Measurements from ENCODE around the gene IL16.
A peak's percentile ranks its signal among the peaks of the same experiment; 100 is the strongest.

IL16 gene

GRCh38 chr15:81261172-81261811, 64.6 kb downstream of the IL16 start:
- Histone ChIP-seq H3K9ac (ENCODE audit: low read depth, low read length) (no peak overlapping the region), H3K36me3 (ENCODE audit: insufficient read depth, low read length) (no peaks in the 10 kb centered on the region), H3K4me2 (ENCODE audit: low read length) (no peak overlapping the region), H3K4me3 (ENCODE audit: low read length) (no peak overlapping the region), H3K9me3 (replicated peaks; ENCODE audit: low read length) (no peaks in the 10 kb centered on the region), H3K4me1 (ENCODE audit: control insufficient read depth, insufficient read depth, low read length) (peaks cover 5% of the 10 kb centered on the region), H3K27me3 (ENCODE audit: control insufficient read depth, insufficient read depth, low read length) (peaks cover 14% of the 10 kb centered on the region)

GRCh38 chr15:81263477-81263876, 66.8 kb downstream of the IL16 start:
- no peak overlapping the region for H3K4me2 ChIP-seq (ENCODE audit: low read length)
- H3K36me3 ChIP-seq (ENCODE audit: insufficient read depth, low read length) = no peaks in the 10 kb centered on the region
- H3K27me3 ChIP-seq (ENCODE audit: control insufficient read depth, insufficient read depth, low read length) = peaks cover 18% of the 10 kb centered on the region
- H3K9me3 ChIP-seq (replicated peaks; ENCODE audit: low read length) = no peaks in the 10 kb centered on the region
- H3K4me1 ChIP-seq (ENCODE audit: control insufficient read depth, insufficient read depth, low read length) = peaks cover 5% of the 10 kb centered on the region
- no peak overlapping the region for H3K4me3 ChIP-seq (ENCODE audit: low read length)
- no peak overlapping the region for H3K9ac ChIP-seq (ENCODE audit: low read depth, low read length)

- Histone ChIP-seq H3K4me1 (ENCODE audit: control insufficient read depth, insufficient read depth, low read length) (peaks cover 5% of the 10 kb centered on the region), H3K4me2 (ENCODE audit: low read length) (no peak overlapping the region), H3K4me3 (ENCODE audit: low read length) (no peak overlapping the region), H3K9ac (ENCODE audit: low read depth, low read length) (no peak overlapping the region), H3K36me3 (ENCODE audit: insufficient read depth, low read length) (no peaks in the 10 kb centered on the region), H3K9me3 (replicated peaks; ENCODE audit: low read length) (no peaks in the 10 kb centered on the region), H3K27me3 (ENCODE audit: control insufficient read depth, insufficient read depth, low read length) (peaks cover 15% of the 10 kb centered on the region)
Measured at GRCh38 chr15:81264072-81264857, 67.6 kb downstream of the IL16 start.

- peak overlapping the region; percentile 71 for H3K4me2 ChIP-seq (ENCODE audit: low read length)
- peak overlapping the region; percentile 49 for H3K4me3 ChIP-seq (ENCODE audit: low read length)
- no peak overlapping the region for H3K9ac ChIP-seq (ENCODE audit: low read depth, low read length)
- H3K36me3 ChIP-seq (ENCODE audit: insufficient read depth, low read length) = no peaks in the 10 kb centered on the region
- H3K4me1 ChIP-seq (ENCODE audit: control insufficient read depth, insufficient read depth, low read length) = peaks cover 5% of the 10 kb centered on the region
- H3K27me3 ChIP-seq (ENCODE audit: control insufficient read depth, insufficient read depth, low read length) = peaks cover 20% of the 10 kb centered on the region
- H3K9me3 ChIP-seq (replicated peaks; ENCODE audit: low read length) = no peaks in the 10 kb centered on the region
Measured at GRCh38 chr15:81265256-81265943, 68.7 kb downstream of the IL16 start.

GRCh38 chr15:81265944-81266775, 69.5 kb downstream of the IL16 start:
- Histone ChIP-seq H3K36me3 (ENCODE audit: insufficient read depth, low read length) (no peaks in the 10 kb centered on the region), H3K9ac (ENCODE audit: low read depth, low read length) (no peak overlapping the region), H3K4me2 (ENCODE audit: low read length) (peak overlapping the region; percentile 71), H3K27me3 (ENCODE audit: control insufficient read depth, insufficient read depth, low read length) (peaks cover 21% of the 10 kb centered on the region), H3K4me1 (ENCODE audit: control insufficient read depth, insufficient read depth, low read length) (peaks cover 5% of the 10 kb centered on the region), H3K4me3 (ENCODE audit: low read length) (peak overlapping the region; percentile 49), H3K9me3 (replicated peaks; ENCODE audit: low read length) (no peaks in the 10 kb centered on the region)

- H3K36me3 ChIP-seq (ENCODE audit: insufficient read depth, low read length) = no peaks in the 10 kb centered on the region
- no peak overlapping the region for H3K4me3 ChIP-seq (ENCODE audit: low read length)
- H3K4me2 ChIP-seq (ENCODE audit: low read length) = no peak overlapping the region
- peaks cover 41% of the 10 kb centered on the region for H3K27me3 ChIP-seq (ENCODE audit: control insufficient read depth, insufficient read depth, low read length)
- no peak overlapping the region for H3K9ac ChIP-seq (ENCODE audit: low read depth, low read length)
- peaks cover 5% of the 10 kb centered on the region for H3K4me1 ChIP-seq (ENCODE audit: control insufficient read depth, insufficient read depth, low read length)
- H3K9me3 ChIP-seq (replicated peaks; ENCODE audit: low read length) = no peaks in the 10 kb centered on the region
Measured at GRCh38 chr15:81268340-81268739, 71.7 kb downstream of the IL16 start.

- H3K4me1 ChIP-seq (ENCODE audit: control insufficient read depth, insufficient read depth, low read length) = peaks cover 5% of the 10 kb centered on the region
- no peak overlapping the region for H3K4me3 ChIP-seq (ENCODE audit: low read length)
- no peaks in the 10 kb centered on the region for H3K36me3 ChIP-seq (ENCODE audit: insufficient read depth, low read length)
- H3K27me3 ChIP-seq (ENCODE audit: control insufficient read depth, insufficient read depth, low read length) = peaks cover 38% of the 10 kb centered on the region
- no peak overlapping the region for H3K9ac ChIP-seq (ENCODE audit: low read depth, low read length)
- H3K9me3 ChIP-seq (replicated peaks; ENCODE audit: low read length) = no peaks in the 10 kb centered on the region
- no peak overlapping the region for H3K4me2 ChIP-seq (ENCODE audit: low read length)
Measured at GRCh38 chr15:81268881-81269601, 72.4 kb downstream of the IL16 start.

GRCh38 chr15:81270188-81270587, 73.5 kb downstream of the IL16 start:
- Histone ChIP-seq H3K9me3 (replicated peaks; ENCODE audit: low read length) (no peaks in the 10 kb centered on the region), H3K4me3 (ENCODE audit: low read length) (no peak overlapping the region), H3K4me2 (ENCODE audit: low read length) (no peak overlapping the region), H3K36me3 (ENCODE audit: insufficient read depth, low read length) (no peaks in the 10 kb centered on the region), H3K9ac (ENCODE audit: low read depth, low read length) (no peak overlapping the region), H3K4me1 (ENCODE audit: control insufficient read depth, insufficient read depth, low read length) (peaks cover 5% of the 10 kb centered on the region), H3K27me3 (ENCODE audit: control insufficient read depth, insufficient read depth, low read length) (peaks cover 38% of the 10 kb centered on the region)

GRCh38 chr15:81270781-81271491, 74.3 kb downstream of the IL16 start:
- H3K9me3 ChIP-seq (replicated peaks; ENCODE audit: low read length) = no peaks in the 10 kb centered on the region
- H3K4me2 ChIP-seq (ENCODE audit: low read length) = no peak overlapping the region
- H3K9ac ChIP-seq (ENCODE audit: low read depth, low read length) = no peak overlapping the region
- H3K4me1 ChIP-seq (ENCODE audit: control insufficient read depth, insufficient read depth, low read length) = peaks cover 8% of the 10 kb centered on the region
- no peak overlapping the region for H3K4me3 ChIP-seq (ENCODE audit: low read length)
- H3K36me3 ChIP-seq (ENCODE audit: insufficient read depth, low read length) = no peaks in the 10 kb centered on the region
- peaks cover 38% of the 10 kb centered on the region for H3K27me3 ChIP-seq (ENCODE audit: control insufficient read depth, insufficient read depth, low read length)
